ENCODE measurements around the gene UNC45B.

GRCh38 chr17:35142467-35142796 lies 5.2 kb upstream of the UNC45B start:
- TF ChIP-seq CTCF (IDR thresholded peaks at IDR 0.05 in 2 of 3, conservative IDR thresholded peaks at IDR 0.05 in 1 of 3; ENCODE audit: borderline replicate concordance in 1 of 3, insufficient read depth in 1 of 3, low read depth in 2 of 3, low read length in 2 of 3) (no peak; a peak in 2 of 6 replicates), JUND (IDR thresholded peaks at IDR 0.05) (no peak), SIN3A (IDR thresholded peaks at IDR 0.05; ENCODE audit: low read depth) (no peak), YY1 (IDR thresholded peaks at IDR 0.05; ENCODE audit: extremely low read depth, insufficient replicate concordance, low read depth, low read length) (no peak), POLR2A (IDR thresholded peaks at IDR 0.05; ENCODE audit: borderline replicate concordance, extremely low read depth, insufficient read depth, insufficient read length) (no peak), EZH2 (IDR thresholded peaks at IDR 0.05) (no peak)
- TF ChIP-seq, protein P1, sequence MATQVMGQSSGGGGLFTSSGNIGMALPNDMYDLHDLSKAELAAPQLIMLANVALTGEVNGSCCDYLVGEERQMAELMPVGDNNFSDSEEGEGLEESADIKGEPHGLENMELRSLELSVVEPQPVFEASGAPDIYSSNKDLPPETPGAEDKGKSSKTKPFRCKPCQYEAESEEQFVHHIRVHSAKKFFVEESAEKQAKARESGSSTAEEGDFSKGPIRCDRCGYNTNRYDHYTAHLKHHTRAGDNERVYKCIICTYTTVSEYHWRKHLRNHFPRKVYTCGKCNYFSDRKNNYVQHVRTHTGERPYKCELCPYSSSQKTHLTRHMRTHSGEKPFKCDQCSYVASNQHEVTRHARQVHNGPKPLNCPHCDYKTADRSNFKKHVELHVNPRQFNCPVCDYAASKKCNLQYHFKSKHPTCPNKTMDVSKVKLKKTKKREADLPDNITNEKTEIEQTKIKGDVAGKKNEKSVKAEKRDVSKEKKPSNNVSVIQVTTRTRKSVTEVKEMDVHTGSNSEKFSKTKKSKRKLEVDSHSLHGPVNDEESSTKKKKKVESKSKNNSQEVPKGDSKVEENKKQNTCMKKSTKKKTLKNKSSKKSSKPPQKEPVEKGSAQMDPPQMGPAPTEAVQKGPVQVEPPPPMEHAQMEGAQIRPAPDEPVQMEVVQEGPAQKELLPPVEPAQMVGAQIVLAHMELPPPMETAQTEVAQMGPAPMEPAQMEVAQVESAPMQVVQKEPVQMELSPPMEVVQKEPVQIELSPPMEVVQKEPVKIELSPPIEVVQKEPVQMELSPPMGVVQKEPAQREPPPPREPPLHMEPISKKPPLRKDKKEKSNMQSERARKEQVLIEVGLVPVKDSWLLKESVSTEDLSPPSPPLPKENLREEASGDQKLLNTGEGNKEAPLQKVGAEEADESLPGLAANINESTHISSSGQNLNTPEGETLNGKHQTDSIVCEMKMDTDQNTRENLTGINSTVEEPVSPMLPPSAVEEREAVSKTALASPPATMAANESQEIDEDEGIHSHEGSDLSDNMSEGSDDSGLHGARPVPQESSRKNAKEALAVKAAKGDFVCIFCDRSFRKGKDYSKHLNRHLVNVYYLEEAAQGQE (IDR thresholded peaks at IDR 0.05; ENCODE audit: low read depth), result no peak
